ENCODE results near the gene TOMT. TPM values are rescaled to one million over a fixed set of nuclear protein-coding genes. Genes with fewer than 3 reads are reported as not detected.

TOMT gene
- polyA plus RNA-seq, 1 donor from 2014 or later: 0.76 TPM

- Histone ChIP-seq H3F3A (ENCODE audit: insufficient read depth, low read length, poor library complexity, severe bottlenecking) (no peaks in the 10 kb centered on the region), H3K9ac (ENCODE audit: low read length) (no peak overlapping the region), H3K9me2 (ENCODE audit: insufficient read depth, low read length) (no peaks in the 10 kb centered on the region), H3K9me3 (ENCODE audit: low read length) (no peaks in the 10 kb centered on the region), H3K27me3 (ENCODE audit: insufficient read depth, low read depth, low read length) (no peaks in the 10 kb centered on the region), H3K4me3 (ENCODE audit: low read length) (no peak overlapping the region), H3K4me2 (ENCODE audit: low read length) (no peak overlapping the region), H3K27ac (ENCODE audit: low read length) (no peak overlapping the region), H4K20me1 (ENCODE audit: insufficient read depth) (no peaks in the 10 kb centered on the region), H3K36me3 (ENCODE audit: insufficient read depth, low read length) (no peaks in the 10 kb centered on the region), H2AFZ (ENCODE audit: low read depth, low read length) (no peak overlapping the region), H3K79me2 (replicated peaks; ENCODE audit: insufficient read depth, low read length) (no peaks in the 10 kb centered on the region)
- TF ChIP-seq EP300 (conservative IDR thresholded peaks at IDR 0.05; ENCODE audit: poor library complexity, severe bottlenecking) (no peak), SMC3 (conservative IDR thresholded peaks at IDR 0.05; ENCODE audit: poor library complexity) (no peak), REST (IDR thresholded peaks at IDR 0.05; ENCODE audit: borderline replicate concordance) (no peak), TAF1 (IDR thresholded peaks at IDR 0.05; ENCODE audit: low read depth) (no peak), MXI1 (conservative IDR thresholded peaks at IDR 0.05; ENCODE audit: poor library complexity, severe bottlenecking) (no peak), RAD21 (conservative IDR thresholded peaks at IDR 0.05) (no peak), CTCF (IDR thresholded peaks at IDR 0.05; ENCODE audit: poor library complexity, severe bottlenecking) (no peak), EZH2 (IDR thresholded peaks at IDR 0.05; ENCODE audit: borderline replicate concordance, insufficient read depth, low read length, poor library complexity, severe bottlenecking) (no peak), POLR2AphosphoS5 (IDR thresholded peaks at IDR 0.05) (no peak)
These were observed 30.4 kb downstream of the TOMT start for GRCh38 chr11:72135891-72136683.

- TF ChIP-seq EZH2 (IDR thresholded peaks at IDR 0.05; ENCODE audit: borderline replicate concordance, insufficient read depth, low read length, poor library complexity, severe bottlenecking) (no peak), MXI1 (conservative IDR thresholded peaks at IDR 0.05; ENCODE audit: poor library complexity, severe bottlenecking) (no peak), EP300 (conservative IDR thresholded peaks at IDR 0.05; ENCODE audit: poor library complexity, severe bottlenecking) (no peak), POLR2AphosphoS5 (IDR thresholded peaks at IDR 0.05) (no peak)
- H3K9ac ChIP-seq (ENCODE audit: low read length): no peak overlapping the region
- H2AFZ ChIP-seq (ENCODE audit: low read depth, low read length): no peak overlapping the region
- H3K27me3 ChIP-seq (ENCODE audit: insufficient read depth, low read depth, low read length): no peaks in the 10 kb centered on the region
- H4K20me1 ChIP-seq (ENCODE audit: insufficient read depth): no peaks in the 10 kb centered on the region
- H3K27ac ChIP-seq (ENCODE audit: low read length): no peak overlapping the region
- H3K79me2 ChIP-seq (replicated peaks; ENCODE audit: insufficient read depth, low read length): no peaks in the 10 kb centered on the region
- no peaks in the 10 kb centered on the region for H3K36me3 ChIP-seq (ENCODE audit: insufficient read depth, low read length)
- no peak overlapping the region for H3K4me2 ChIP-seq (ENCODE audit: low read length)
- H3K9me3 ChIP-seq (ENCODE audit: low read length): no peaks in the 10 kb centered on the region
- H3F3A ChIP-seq (ENCODE audit: insufficient read depth, low read length, poor library complexity, severe bottlenecking): no peaks in the 10 kb centered on the region
- H3K9me2 ChIP-seq (ENCODE audit: insufficient read depth, low read length): no peaks in the 10 kb centered on the region
- no peak overlapping the region for H3K4me3 ChIP-seq (ENCODE audit: low read length)
These were observed 31.0 kb downstream of the TOMT start for GRCh38 chr11:72136684-72137262.

Data from neural cell (in vitro differentiated cells).